A549 (cell line): ENCODE measurements around the gene PALLD.

ENCODE experiments used
- CHD2 ChIP-seq: fragments of 150-350 bp; IDR thresholded peaks from 2 replicates; pipeline ENCODE4 v1.6.1; 2014; ENCODE audit warnings: low read length; ENCODE audit not compliant: partially characterized antibody
- CTCF ChIP-seq: fragments of >200 bp; sonication (Bioruptor Twin); formaldehyde crosslinking; IDR thresholded peaks from 3 replicates; pipeline ENCODE4 v1.5.1; 2016
- GATA3 ChIP-seq: IDR thresholded peaks from 2 replicates; pipeline ENCODE4 v1.6.1; 2012; ENCODE audit warnings: borderline replicate concordance
- NFE2L2 ChIP-seq: fragments of 150-350 bp; conservative IDR thresholded peaks from 2 replicates; pipeline ENCODE4 v1.6.1; 2014; ENCODE audit warnings: low read length
- NR3C1 ChIP-seq: fragments of >200 bp; sonication (Bioruptor Twin); formaldehyde crosslinking; IDR thresholded peaks from 3 replicates; pipeline ENCODE4 v1.6.1; 2017
- REST ChIP-seq: fragments of 200-600 bp; sonication (generic); IDR thresholded peaks from 2 replicates; pipeline ENCODE4 v1.6.1; 2016; ENCODE audit warnings: antibody characterized with exemption, mild to moderate bottlenecking, moderate library complexity

- no peak for TF ChIP-seq CTCF
- no peak for TF ChIP-seq REST
- TF ChIP-seq GATA3 = no peak
- TF ChIP-seq NR3C1 = no peak
- TF ChIP-seq CHD2 = no peak
- no peak for TF ChIP-seq NFE2L2
Measured at GRCh38 chr4:168621806-168622589, 125.1 kb downstream of the PALLD start.
